Coronary artery (tissue), 2 donors: Measurements from ENCODE around the gene ZSWIM5.
"Not testable (repeated sequence)": the region's sequence is repeated elsewhere in the genome, so short reads cannot be mapped to it uniquely, and the experiment has no call there.

Source experiments
- DNase-seq: peaks from one replicate; pipeline ENCODE4 v3.0.0-alpha.2; 2017; ENCODE audit warnings: low spot score
- H3K27ac ChIP-seq, 2 donors: fragments of 200-600 bp; sonication (generic); one replicate each; pipeline ENCODE4 v1.5.1; 2016 to 2019
- H3K4me3 ChIP-seq: fragments of 200-600 bp; sonication (generic); 2 replicates; pipeline ENCODE4 v1.5.1; 2016; ENCODE audit warnings: mild to moderate bottlenecking, moderate library complexity
- CTCF ChIP-seq: fragments of 200-600 bp; sonication (generic); IDR thresholded peaks from one replicate; pipeline ENCODE4 v1.5.1; 2019; ENCODE audit warnings: antibody characterized with exemption

Gene ZSWIM5

GRCh38 chr1:44995467-44996238, 210.8 kb downstream of the ZSWIM5 start:
- H3K4me3 ChIP-seq = no peak overlapping the region
- peak; percentile 8 for DNase-seq
- TF ChIP-seq CTCF = no peak
- H3K27ac ChIP-seq = no peak overlapping the region

GRCh38 chr1:44994309-44994898, 212.0 kb downstream of the ZSWIM5 start:
- no peak for DNase-seq
- no peak overlapping the region for H3K4me3 ChIP-seq

GRCh38 chr1:44988531-44989156, 217.8 kb downstream of the ZSWIM5 start:
- peak; percentile 67 for DNase-seq
- Histone ChIP-seq H3K27ac (no peak overlapping the region), H3K4me3 (no peak overlapping the region)
- TF ChIP-seq CTCF = no peak

More at GRCh38 chr1:44994309-44994898, 212.0 kb downstream of the ZSWIM5 start:
- TF ChIP-seq CTCF = no peak
- no peak overlapping the region for H3K27ac ChIP-seq

DNA sequence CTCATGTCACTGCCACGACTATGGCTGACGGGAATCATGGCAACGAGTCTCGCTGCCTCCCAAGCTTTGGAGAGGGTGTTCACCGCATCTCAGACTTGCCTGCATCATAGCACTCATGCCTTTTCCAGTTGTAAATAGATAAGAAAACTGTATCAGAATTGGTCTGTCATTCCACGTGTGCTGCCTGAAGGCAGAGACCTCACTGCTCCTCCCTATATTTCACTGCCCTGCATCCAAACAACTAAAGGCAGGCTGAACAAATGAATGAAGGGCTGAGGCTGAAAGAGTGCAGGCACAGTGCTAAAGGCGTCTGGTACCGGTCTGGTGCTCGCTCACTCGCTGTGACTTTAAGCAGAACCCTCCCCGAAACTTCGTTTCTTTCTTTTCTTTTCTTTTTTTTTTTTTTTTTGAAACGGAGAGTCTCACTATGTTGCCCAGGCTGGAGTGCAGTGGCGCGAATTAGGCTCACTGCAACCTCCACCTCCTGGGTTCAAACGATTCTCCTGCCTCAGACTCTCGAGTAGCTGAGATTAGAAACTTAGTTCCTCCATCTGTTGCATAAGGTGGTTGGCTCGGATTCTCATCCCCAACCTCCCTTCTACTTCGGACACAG, 220.6 kb downstream of the ZSWIM5 start:
- H3K27ac ChIP-seq = peak overlapping the region; percentile 50 to 81
- no peak for DNase-seq
- H3K4me3 ChIP-seq = peak overlapping the region; percentile 95
- no peak for TF ChIP-seq CTCF

- not testable (repeated sequence) for H3K27ac ChIP-seq, DNase-seq
Measured at GRCh38 chr1:44977372-44977771, 229.0 kb downstream of the ZSWIM5 start.

DNA sequence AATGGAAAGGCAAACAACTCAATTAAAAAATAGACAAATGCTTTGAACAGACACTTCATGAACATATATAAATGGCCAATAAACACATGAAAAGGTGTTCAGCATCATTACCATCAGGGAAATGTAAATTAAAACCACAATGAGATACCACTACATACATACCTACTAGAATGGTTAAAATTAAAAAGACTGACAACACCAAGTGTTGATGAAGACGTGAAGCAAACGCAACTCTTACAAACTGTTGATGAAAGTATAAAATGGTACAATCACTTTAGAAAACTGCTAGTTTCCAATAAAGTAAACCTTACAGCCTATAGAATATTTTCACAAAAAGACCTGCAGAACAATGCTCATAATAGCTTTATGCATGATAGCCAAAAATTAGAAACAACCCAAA, 230.2 kb downstream of the ZSWIM5 start:
- DNase-seq = no peak
- Histone ChIP-seq H3K4me3 (no peak overlapping the region), H3K27ac (no peak overlapping the region)
- TF ChIP-seq CTCF = no peak

More at GRCh38 chr1:44977372-44977771, 229.0 kb downstream of the ZSWIM5 start:
- H3K4me3 ChIP-seq = not testable (repeated sequence)

DNA sequence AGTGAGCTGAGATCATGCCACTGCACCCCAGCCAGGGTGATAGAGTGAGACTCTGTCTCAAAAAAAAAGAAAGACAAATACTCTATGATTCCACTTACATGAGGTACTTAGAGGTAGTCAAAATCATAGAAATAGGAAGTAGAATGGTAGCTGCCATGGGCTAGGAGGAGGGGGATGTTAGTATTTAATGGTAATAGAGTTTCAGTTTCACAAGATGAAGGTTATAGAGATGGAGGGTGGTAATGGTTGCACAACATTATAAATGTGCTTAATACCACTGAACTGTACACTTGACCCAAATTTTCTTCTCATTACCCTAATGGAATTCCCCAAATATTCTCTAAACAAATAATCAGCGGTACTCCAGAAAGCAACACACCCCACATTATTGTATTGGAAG, 232.8 kb downstream of the ZSWIM5 start:
- no peak for DNase-seq
- Histone ChIP-seq H3K4me3 (no peak overlapping the region), H3K27ac (no peak overlapping the region)
- no peak for TF ChIP-seq CTCF
